HFF-Myc (cell line): ENCODE measurements around the gene NRCAM.

Source experiments
- DNase-seq: peaks from one replicate; pipeline ENCODE4 v3.0.0-alpha.2; 2011; ENCODE audit warnings: low read depth; ENCODE audit errors: extremely low read depth
- H3K4me3 ChIP-seq: replicated peaks from 2 replicates; pipeline ENCODE4 v1.5.1; 2011; ENCODE audit warnings: low read depth, mild to moderate bottlenecking, control low read depth, low read length
- TF ChIP-seq, protein P1 (sequence below): IDR thresholded peaks from 2 replicates; pipeline ENCODE4 v1.5.1; 2012; ENCODE audit warnings: mild to moderate bottlenecking, low read depth, low read length, control low read depth; ENCODE audit errors: missing control alignments

NRCAM gene

DNA sequence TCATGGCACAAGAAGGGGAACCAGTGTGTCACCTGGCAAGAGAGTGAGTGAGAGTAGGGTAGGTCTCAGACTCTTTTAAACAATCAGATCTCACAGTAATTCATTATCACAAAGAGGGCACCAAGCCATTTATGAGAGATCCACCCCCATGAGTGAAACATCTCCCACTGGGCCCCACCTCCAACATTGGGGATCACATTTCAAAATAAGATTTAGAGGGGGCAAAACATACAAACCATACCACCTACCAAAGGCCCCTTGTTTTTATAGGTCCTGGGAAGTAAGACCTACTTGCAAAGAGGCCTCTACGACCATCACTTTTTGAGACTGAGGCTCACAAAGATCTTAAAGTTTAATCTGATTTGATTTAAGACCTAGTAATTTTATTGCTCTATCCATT, 134.9 kb downstream of the NRCAM start:
- TF ChIP-seq, protein P1, sequence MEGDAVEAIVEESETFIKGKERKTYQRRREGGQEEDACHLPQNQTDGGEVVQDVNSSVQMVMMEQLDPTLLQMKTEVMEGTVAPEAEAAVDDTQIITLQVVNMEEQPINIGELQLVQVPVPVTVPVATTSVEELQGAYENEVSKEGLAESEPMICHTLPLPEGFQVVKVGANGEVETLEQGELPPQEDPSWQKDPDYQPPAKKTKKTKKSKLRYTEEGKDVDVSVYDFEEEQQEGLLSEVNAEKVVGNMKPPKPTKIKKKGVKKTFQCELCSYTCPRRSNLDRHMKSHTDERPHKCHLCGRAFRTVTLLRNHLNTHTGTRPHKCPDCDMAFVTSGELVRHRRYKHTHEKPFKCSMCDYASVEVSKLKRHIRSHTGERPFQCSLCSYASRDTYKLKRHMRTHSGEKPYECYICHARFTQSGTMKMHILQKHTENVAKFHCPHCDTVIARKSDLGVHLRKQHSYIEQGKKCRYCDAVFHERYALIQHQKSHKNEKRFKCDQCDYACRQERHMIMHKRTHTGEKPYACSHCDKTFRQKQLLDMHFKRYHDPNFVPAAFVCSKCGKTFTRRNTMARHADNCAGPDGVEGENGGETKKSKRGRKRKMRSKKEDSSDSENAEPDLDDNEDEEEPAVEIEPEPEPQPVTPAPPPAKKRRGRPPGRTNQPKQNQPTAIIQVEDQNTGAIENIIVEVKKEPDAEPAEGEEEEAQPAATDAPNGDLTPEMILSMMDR: no peak
- no peak overlapping the region for H3K4me3 ChIP-seq
- DNase-seq: no peak

DNA sequence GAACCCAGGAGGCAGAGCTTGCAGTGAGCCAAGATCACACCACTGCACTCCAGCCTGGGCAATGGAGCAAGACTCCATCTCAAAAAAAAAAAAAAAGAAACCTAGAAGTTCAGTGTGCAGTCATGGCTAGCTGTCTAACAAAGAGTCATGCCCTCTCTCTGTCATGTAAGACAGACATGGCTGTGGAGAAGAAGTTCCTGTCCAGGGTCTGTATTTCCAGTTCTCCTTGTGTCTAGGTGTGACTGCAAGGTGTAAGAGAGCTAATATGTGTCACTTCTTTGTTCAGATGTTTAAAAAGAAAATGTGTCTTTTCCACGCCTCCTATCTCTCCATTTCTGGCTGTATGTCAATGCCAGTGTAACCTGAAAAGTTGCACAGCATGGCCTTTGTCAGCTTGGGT, 139.5 kb downstream of the NRCAM start:
- no peak for DNase-seq
- no peak overlapping the region for H3K4me3 ChIP-seq
- TF ChIP-seq, protein P1: no peak

DNA sequence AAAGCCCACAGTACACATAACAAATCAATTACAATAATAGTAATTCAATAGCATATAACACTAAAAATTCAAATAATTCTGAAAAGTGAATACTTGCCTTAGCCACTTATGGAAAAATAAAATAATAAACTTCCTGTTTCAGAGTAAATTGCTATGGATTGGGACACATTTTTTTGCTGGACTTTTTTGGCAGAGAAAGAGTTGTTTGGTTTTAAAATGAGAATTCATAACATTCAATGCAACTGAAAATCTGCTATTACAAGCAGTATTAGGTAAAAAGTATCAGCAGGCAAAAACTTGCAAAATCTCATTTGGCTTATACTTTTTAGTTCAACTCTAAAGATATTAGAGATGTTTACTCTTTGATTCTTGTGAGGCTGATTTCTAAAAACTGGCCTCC, 141.7 kb downstream of the NRCAM start:
- H3K4me3 ChIP-seq: no peak overlapping the region
- no peak for DNase-seq
- TF ChIP-seq, protein P1: no peak

DNA sequence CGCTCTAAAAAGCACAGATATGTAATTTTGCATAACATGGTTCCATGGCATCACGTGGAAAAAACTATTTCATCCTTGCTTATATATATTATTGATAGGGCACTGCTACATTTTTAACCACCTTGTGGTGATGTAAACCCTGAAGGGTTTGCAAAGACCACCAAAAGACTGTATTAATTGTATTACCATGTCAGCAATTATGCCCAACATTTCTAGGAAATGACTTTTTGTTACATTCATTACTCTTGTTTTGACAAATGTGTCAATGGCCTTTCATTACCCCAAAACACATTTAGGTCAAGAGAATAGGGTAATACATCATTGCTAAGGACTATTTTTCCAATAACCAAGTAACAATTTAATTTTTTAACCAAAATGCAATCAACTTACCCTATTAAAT, 142.2 kb downstream of the NRCAM start:
- no peak overlapping the region for H3K4me3 ChIP-seq
- TF ChIP-seq, protein P1: no peak
- DNase-seq: no peak

DNA sequence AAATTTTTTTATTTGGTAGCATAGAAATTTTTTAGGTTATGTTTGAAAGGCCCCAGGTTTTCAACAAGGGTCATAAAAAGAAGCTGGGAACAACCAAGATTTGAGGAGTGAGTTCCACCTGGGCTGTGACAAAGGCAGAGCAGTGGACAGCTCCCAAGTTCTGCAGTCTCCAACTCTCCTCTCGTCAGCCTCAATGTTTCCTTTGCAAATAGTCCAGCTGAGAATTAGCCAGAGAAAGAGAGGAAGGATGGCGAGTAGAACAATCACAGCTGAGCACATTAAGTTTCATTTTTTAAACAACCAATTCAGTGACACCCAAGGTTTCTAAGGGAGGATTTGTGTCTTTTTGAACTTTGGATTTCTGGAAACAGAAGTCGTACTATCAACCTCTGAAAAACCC, 143.2 kb downstream of the NRCAM start:
- DNase-seq: no peak
- no peak overlapping the region for H3K4me3 ChIP-seq
- TF ChIP-seq, protein P1: no peak

DNA sequence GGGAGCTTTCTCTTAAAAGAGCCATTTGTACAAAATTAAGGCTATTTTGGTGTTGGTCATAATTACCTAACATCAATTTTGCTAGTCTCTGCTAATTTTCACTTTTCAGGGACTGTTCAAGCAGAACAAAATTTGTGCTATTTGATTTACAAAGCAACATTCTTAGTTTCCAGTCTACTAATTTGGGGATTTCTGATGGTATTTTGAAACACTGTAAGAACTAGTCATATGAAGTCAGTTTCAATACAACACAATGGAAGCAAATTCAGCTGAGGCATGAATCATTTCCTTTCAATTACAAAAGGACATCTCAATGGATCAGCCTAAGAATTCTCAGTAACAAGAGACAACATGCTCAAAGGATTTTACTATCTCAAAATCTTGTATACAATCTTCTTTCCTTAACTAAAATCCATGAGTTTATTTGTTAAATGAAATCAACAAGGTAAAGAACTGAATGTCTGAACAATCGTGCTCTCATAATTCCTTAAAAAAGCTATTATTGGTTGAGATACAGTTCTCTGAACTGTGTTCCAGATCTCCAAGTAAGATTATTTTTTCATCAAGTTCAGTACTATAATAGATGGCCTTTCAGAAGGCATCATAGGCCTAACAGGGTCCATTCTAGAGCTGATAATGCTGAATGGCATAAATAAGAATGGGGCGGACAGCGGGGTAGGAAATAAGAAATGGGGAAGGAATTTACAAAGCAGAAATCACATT, 144.6 kb downstream of the NRCAM start:
- no peak for DNase-seq
- TF ChIP-seq, protein P1: no peak
- no peak overlapping the region for H3K4me3 ChIP-seq

DNA sequence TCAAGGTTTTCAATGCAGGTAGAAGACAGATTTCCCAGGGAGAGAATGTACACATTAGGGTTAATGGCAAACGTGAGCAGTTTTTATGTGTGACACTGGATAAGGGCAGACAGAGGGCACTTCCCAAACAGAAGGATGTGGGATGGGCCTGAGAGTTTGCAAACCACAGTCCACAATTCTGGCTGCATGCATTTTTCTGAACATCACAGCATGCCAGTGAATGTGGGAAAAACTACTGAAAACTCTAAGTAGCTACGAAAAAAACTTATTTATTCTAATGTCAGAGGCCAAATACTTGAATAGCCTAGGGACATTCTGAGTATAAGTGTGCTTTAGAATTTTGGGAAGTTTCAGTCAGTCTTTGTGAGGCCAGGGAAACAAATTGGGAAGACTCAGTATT, 145.9 kb downstream of the NRCAM start:
- TF ChIP-seq, protein P1: no peak
- no peak for DNase-seq
- H3K4me3 ChIP-seq: no peak overlapping the region
